IMR-90 (cell line): Measurements from ENCODE around the gene GPRC5D. TPM values are rescaled to one million over a fixed set of nuclear protein-coding genes. Genes with fewer than 3 reads are reported as not detected.

ENCODE experiments used
- CHD1 ChIP-seq: IDR thresholded peaks from 2 replicates; pipeline ENCODE4 v1.6.1; 2012; ENCODE audit warnings: low read depth, low read length, improper control_type of control experiment
- MAFK ChIP-seq: IDR thresholded peaks from 2 replicates; pipeline ENCODE4 v1.6.1; 2012; ENCODE audit warnings: low read depth, low read length, improper control_type of control experiment
- MXI1 ChIP-seq: IDR thresholded peaks from 2 replicates; pipeline ENCODE4 v1.6.1; 2012; ENCODE audit warnings: low read depth, mild to moderate bottlenecking, low read length, moderate library complexity, borderline replicate concordance
- POLR2A ChIP-seq: IDR thresholded peaks from 2 replicates; pipeline ENCODE4 v1.6.1; 2012; ENCODE audit warnings: mild to moderate bottlenecking, low read depth, low read length
- RAD21 ChIP-seq: IDR thresholded peaks from 2 replicates; pipeline ENCODE4 v1.6.1; 2012; ENCODE audit warnings: low read length, improper control_type of control experiment
- RCOR1 ChIP-seq: IDR thresholded peaks from 2 replicates; pipeline ENCODE4 v1.6.1; 2012; ENCODE audit warnings: mild to moderate bottlenecking, low read length, improper control_type of control experiment; ENCODE audit not compliant: insufficient replicate concordance
- RFX5 ChIP-seq: IDR thresholded peaks from 2 replicates; pipeline ENCODE4 v1.8.0; 2012; ENCODE audit warnings: low read depth, mild to moderate bottlenecking, low read length, moderate library complexity
- SMC3 ChIP-seq: fragments of 150-350 bp; IDR thresholded peaks from 2 replicates; pipeline ENCODE4 v1.6.1; 2016; ENCODE audit warnings: low read depth, mild to moderate bottlenecking, antibody characterized with exemption, low read length, moderate library complexity
- polyA plus RNA-seq, 3 experiments: library from polyadenylated mRNA; depleted of rRNA; stranded (reverse); fragments of >200 nt; gene quantifications; 2 replicates each; pipeline ENCODE4 v1.2.3, GENCODE V29; 2012; ENCODE audit warnings: low replicate concordance in 1 of 3
- total RNA-seq: library from RNA; depleted of rRNA; stranded (reverse); fragments of >200 nt; gene quantifications from 2 replicates; pipeline ENCODE4 v1.2.3, GENCODE V29; 2012

Gene GPRC5D
- total and polyA plus RNA-seq, 2 of the 4 experiments (the other 2 are of a cell fraction) = not detected

DNA sequence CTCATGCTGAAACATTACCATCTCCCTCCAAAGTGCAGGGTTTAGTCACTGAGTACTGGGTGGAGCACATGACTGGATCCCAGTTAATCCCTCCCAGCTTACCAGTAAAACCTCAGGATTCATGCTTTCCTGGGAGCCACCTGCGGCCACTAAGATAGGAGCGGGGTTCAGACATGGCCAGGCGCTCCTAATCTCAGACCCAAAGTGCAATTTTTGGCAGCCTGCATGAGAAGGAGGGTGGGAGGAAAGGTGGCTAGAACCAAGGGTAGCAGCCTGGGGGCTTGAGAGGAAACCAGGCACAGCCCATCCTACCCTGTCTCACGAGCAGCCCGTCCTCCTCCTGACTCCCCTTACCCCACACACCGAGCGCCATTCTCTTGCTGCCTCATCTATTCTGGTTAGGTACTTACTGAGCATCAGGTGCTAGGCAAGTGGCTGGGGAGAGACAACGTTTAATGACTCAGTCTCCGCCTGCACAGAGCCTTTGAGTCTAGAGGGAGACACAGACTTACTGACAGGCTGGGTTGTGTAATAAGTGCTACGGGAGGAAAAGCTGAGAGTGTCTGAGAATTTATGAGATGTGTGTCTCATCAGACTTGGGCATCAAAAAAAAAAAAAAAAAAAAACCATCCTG lies 50.7 kb downstream of the GPRC5D start (continued):
- TF ChIP-seq CHD1 (0 out of 2 replicates have a peak, but pooled peaks have one; percentile 31), RFX5 (no peak), POLR2A (no peak), SMC3 (no peak), MAFK (peak; percentile 18; the same call in 1 of the 2 replicates), RCOR1 (peak; percentile 43), MXI1 (no peak), RAD21 (0 out of 2 replicates have a peak, but pooled peaks have one; percentile 25)
